ENCODE measurements around the gene PCBP2. TPM values are rescaled to one million over a fixed set of nuclear protein-coding genes. Genes with fewer than 3 reads are reported as not detected.
"Not testable (repeated sequence)": the region's sequence is repeated elsewhere in the genome, so short reads cannot be mapped to it uniquely, and the experiment has no call there.

Gene PCBP2
- total and polyA plus RNA-seq, 12 donors = 255 to 1,158 (median 546) TPM

DNA sequence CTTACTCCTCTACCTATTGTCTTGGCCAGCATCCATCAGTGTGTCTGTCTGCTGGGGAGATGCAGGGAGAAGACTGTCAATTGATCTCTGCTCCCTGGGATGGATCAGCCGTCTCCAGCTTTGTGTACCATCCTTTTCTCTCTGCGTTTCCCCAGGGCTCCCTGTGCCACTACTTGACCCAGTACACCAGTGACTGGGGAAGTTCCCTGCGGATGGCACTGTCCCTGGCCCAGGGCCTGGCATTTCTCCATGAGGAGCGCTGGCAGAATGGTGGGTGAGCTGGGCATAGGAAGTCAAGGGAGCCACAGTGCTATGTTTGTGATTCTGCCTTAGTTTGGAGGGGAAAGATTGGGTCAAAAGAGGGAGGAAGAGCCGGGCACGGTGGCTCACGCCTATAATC is 23.2 kb upstream of the PCBP2 start:
- no peak for TF ChIP-seq POLR2A (IDR thresholded peaks at IDR 0.05)
- TF ChIP-seq, protein P1, sequence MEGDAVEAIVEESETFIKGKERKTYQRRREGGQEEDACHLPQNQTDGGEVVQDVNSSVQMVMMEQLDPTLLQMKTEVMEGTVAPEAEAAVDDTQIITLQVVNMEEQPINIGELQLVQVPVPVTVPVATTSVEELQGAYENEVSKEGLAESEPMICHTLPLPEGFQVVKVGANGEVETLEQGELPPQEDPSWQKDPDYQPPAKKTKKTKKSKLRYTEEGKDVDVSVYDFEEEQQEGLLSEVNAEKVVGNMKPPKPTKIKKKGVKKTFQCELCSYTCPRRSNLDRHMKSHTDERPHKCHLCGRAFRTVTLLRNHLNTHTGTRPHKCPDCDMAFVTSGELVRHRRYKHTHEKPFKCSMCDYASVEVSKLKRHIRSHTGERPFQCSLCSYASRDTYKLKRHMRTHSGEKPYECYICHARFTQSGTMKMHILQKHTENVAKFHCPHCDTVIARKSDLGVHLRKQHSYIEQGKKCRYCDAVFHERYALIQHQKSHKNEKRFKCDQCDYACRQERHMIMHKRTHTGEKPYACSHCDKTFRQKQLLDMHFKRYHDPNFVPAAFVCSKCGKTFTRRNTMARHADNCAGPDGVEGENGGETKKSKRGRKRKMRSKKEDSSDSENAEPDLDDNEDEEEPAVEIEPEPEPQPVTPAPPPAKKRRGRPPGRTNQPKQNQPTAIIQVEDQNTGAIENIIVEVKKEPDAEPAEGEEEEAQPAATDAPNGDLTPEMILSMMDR (IDR thresholded peaks at IDR 0.05) = no peak
- Histone ChIP-seq H3K27ac (peak overlapping the region in 2 of 5 donors; percentile 80 to 86), H3K9me3 (replicated peaks in 1 of 3) (no peaks in the 10 kb centered on the region), H3K36me3 (replicated peaks in 1 of 2) (peaks cover 0 to 7% of the 10 kb centered on the region in 2 donors), H3K4me1 (replicated peaks in 1 of 2) (peaks cover 15 to 40% of the 10 kb centered on the region in 2 donors), H3K4me3 (no peak overlapping the region), H3K27me3 (no peaks in the 10 kb centered on the region)
- intact Hi-C loops (cut with DNase I) = loop anchor here in 1 of 2 donors (10.0 kb wide), 1 partner anchor 214 kb away; no protein-coding TSS in a partner anchor
- peak in 4 of 7 donors; percentile 29 to 51 (median 36) for DNase-seq
- 49 to 64% (median 54%) methylated on average over 7 of the region's 7 CpGs for WGBS, 4 donors

DNA sequence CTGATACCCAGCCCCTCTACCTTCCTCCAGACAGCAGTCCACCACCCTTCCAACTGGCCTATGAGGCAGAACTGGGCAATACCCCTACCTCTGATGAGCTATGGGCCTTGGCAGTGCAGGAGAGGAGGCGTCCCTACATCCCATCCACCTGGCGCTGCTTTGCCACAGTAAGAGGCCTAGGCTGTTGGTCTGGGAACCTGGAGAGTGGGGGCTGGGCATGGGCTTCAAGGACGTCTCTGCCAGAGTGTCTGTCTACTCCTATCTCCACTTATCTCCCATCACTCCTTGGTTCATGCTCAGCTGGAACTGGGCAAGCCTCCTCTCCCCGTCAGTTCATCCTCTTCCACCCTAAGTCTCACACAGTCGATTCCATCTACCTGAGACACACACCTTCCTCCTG is 21.8 kb upstream of the PCBP2 start:
- TF ChIP-seq, protein P1 (IDR thresholded peaks at IDR 0.05) = no peak
- TF ChIP-seq POLR2A (IDR thresholded peaks at IDR 0.05) = no peak
- DNase-seq = no peak
- intact Hi-C loops (cut with DNase I) = no loop called here
- Histone ChIP-seq H3K9me3 (replicated peaks in 1 of 3) (no peaks in the 10 kb centered on the region), H3K27me3 (no peaks in the 10 kb centered on the region), H3K4me3 (no peak overlapping the region), H3K36me3 (replicated peaks in 1 of 2) (peaks cover 0 to 7% of the 10 kb centered on the region in 2 donors), H3K4me1 (replicated peaks in 1 of 2) (peaks cover 9 to 33% of the 10 kb centered on the region in 2 donors), H3K27ac (no peak overlapping the region)
- WGBS, 4 donors = 67 to 86% (median 74%) methylated on average over 3 to 5 of the region's 5 CpGs

DNA sequence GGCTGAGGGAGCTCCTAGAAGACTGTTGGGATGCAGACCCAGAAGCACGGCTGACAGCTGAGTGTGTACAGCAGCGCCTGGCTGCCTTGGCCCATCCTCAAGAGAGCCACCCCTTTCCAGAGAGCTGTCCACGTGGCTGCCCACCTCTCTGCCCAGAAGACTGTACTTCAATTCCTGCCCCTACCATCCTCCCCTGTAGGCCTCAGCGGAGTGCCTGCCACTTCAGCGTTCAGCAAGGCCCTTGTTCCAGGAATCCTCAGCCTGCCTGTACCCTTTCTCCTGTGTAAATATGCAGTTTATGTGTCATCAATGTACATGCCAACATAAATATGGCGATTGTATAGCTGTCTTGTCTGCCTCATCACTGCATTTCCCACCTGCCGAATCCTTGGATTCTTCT is 20.7 kb upstream of the PCBP2 start:
- intact Hi-C loops (cut with DNase I) = no loop called here
- Histone ChIP-seq H3K27ac (no peak overlapping the region), H3K4me3 (no peak overlapping the region), H3K4me1 (replicated peaks in 1 of 2) (peaks cover 8 to 31% of the 10 kb centered on the region in 2 donors), H3K9me3 (replicated peaks in 1 of 3) (no peaks in the 10 kb centered on the region), H3K27me3 (no peaks in the 10 kb centered on the region), H3K36me3 (replicated peaks in 1 of 2) (peaks cover 0 to 7% of the 10 kb centered on the region in 2 donors)
- WGBS, 4 donors = 72 to 81% (median 80%) methylated on average over 4 to 7 of the region's 7 CpGs
- TF ChIP-seq, protein P1 (IDR thresholded peaks at IDR 0.05) = no peak
- no peak for TF ChIP-seq POLR2A (IDR thresholded peaks at IDR 0.05)
- DNase-seq = no peak

DNA sequence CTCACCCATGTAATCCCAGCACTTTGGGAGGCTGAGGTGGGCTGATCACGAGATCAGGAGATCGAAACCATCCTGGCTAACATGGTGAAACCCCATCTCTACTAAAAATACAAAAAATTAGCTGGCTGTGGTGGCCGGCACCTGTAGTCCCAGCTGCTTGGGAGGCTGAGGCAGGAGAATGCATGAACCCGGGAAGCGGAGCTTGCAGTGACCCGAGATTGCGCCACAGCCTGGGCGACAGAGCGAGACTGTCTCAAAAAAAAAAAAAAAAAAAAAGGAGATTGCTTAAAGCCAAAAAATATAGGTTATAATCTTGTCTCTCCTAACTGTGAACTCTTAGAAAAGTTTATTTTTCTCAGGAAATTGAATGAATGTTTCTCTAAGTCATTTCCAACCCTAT is 16.6 kb upstream of the PCBP2 start:
- 87 to 94% (median 90%) methylated on average over 9 of the region's 9 CpGs for WGBS, 4 donors
- H3K27me3 ChIP-seq; DNase-seq; H3K36me3 ChIP-seq (replicated peaks in 1 of 2); intact Hi-C loops (cut with DNase I); H3K27ac ChIP-seq; H3K4me1 ChIP-seq (replicated peaks in 1 of 2); H3K4me3 ChIP-seq; H3K9me3 ChIP-seq (replicated peaks in 1 of 3): not testable (repeated sequence)

DNA sequence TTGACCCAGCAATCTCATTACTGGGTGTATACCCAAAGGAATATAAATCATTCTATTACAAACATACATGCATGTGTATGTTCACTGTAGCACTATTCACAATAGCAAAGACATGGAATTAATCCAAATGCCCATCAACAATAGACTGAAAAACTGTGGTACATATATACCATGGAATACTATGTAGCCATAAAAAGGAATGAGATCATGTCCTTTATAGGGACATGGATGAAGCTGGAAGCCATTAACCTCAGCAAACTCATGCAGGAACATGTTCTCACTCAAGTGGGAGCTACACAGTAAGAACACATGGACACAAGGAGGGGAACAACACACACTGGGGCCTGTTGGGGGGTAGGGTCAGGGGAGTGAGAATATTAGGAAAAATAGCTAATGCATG is 12.3 kb upstream of the PCBP2 start:
- H3K9me3 ChIP-seq (replicated peaks in 1 of 3); H3K4me3 ChIP-seq; H3K27me3 ChIP-seq; H3K27ac ChIP-seq; intact Hi-C loops (cut with DNase I); H3K36me3 ChIP-seq (replicated peaks in 1 of 2): not testable (repeated sequence)
- DNase-seq = peak in 1 of 7 donors; percentile 3
- H3K4me1 ChIP-seq (replicated peaks in 1 of 2) = peaks cover 12 to 24% of the 10 kb centered on the region in 2 donors

Measured in adrenal gland (tissue), 12 donors.